NCI-H1092 treated with DMSO at 0.1 percent for 48 hours (cell line): ENCODE measurements around the gene DEXI.
"Not testable (repeated sequence)": the region's sequence is repeated elsewhere in the genome, so short reads cannot be mapped to it uniquely, and the experiment has no call there.

Source experiments
- DNase-seq: peaks from one replicate; lab custom pipeline; 2025; lab: John Stamatoyannopoulos, UW

DEXI gene

DNA sequence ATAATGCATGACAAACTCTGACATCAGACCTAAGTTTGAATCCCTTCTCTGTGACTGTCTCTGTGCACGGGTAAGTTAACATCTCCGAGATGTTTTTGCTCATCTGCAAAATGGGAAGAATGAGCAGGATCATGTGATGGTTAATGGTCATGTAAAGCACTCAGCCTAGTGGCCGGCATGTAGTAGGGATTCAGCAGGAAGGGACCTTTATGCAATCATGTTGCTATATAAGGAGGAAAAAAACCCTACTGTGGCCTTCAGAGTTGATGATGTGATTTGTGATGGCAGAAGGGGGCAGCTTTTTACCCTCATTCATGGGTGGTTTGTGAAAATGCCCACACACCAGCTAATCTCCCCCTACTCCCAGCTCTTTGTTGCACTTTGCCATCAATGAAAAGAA lies 26.2 kb upstream of the DEXI start:
- DNase-seq: no peak

DNA sequence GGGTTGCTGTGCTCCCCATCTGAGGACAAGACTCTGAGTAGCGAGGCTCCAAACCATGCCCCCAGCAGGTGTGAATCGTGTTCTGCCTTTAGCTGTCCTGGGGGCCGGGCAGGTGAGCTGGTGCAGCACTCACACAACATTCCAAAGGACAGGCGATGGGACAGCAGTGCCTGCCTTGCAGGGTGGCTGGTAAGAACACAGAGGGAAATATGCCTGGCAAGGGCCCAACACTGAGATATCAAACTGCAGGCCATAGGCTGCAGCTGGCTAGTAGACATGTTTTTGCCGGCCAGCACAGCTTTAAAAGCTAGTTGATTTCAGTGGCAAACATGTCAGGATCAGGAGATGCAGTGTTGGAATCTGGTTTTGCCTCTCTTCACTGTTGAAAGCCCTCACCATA lies 25.7 kb upstream of the DEXI start:
- no peak for DNase-seq

DNA sequence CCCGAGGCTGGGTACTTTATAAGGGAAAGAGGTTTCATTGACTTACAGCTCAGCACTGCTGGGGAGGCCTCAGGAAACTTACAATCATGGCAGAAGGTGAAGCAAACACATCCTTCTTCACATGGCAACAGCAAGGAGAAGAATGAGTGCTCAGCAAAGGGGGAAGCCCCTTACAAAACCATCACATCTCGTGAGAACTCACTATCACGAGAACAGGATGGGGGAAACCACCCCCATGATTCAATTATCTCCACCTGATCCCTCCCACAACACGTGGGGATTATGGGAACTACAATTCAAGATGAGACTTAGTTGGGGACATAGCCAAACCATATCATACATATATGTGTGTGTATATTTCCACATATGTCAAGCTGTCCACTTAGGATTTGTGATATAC lies 24.3 kb upstream of the DEXI start:
- DNase-seq: not testable (repeated sequence)

DNA sequence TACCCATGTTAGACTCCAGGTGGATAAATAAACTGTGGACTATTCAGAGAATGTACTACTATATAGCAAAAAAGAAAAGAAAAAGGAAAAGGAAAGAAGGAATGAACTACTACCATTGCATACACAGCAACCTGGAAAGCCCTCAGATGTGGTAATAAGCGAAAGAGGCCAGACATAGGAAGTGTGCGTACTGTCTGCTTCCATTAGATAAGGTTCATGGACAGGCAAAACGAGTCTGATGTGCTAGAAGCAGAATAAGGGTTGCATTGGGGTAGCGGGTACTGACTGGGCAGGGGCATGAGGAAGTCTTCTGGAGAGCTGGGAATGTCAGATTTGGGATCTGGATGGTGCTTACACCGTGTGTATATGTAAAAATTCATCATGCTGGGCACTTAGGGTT lies 23.9 kb upstream of the DEXI start:
- DNase-seq: no peak

DNA sequence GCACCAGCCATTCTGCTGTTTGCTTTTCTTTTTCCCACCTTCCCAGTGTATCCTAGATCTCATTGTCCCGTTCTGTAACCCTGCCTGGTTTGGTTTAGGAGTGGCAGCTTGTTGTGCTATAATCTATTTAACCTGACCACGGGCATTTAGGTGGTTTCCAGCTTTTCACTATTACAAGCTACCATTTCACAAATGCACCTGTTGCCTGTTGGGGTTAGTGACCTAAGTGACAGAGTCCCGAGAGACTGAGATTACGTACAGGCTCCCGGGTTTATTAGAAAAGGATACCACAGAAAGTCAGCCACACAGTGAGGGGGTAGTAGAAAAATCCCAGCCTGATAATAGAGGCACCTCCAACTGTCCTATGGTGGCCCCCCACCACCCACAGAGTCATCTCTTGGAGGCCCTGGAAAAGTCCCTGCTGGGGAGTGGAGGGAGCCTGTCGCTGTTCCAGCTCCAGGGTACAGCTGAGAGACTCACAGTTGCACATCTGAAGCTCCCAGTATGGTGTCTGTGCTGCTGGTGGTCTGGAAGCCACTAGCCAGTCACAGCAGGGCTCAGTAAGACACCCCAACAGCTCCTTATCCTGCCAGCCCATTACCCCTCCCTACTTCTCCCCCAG lies 23.3 kb upstream of the DEXI start:
- no peak for DNase-seq

DNA sequence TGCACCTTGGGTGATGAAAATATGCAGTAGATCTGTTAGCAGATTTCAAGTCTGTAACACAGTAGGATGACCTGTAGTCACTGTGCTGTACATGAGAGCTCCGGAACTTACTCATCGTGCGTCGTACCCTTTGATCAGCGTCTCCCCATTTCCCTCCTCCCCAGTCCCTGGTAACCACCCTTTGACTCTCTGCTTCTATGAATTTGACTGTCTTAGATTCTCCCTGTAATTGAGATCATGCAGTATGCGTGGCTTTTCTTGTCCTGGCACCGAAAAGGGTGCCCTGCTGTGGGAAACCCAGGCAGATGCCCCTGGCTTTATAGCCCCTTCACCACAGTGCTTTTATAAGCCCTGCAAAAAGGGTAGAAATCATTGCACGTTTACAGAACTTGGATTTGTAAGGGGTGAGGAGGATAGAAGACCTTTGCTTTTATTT lies 22.6 kb upstream of the DEXI start:
- no peak for DNase-seq

DNA sequence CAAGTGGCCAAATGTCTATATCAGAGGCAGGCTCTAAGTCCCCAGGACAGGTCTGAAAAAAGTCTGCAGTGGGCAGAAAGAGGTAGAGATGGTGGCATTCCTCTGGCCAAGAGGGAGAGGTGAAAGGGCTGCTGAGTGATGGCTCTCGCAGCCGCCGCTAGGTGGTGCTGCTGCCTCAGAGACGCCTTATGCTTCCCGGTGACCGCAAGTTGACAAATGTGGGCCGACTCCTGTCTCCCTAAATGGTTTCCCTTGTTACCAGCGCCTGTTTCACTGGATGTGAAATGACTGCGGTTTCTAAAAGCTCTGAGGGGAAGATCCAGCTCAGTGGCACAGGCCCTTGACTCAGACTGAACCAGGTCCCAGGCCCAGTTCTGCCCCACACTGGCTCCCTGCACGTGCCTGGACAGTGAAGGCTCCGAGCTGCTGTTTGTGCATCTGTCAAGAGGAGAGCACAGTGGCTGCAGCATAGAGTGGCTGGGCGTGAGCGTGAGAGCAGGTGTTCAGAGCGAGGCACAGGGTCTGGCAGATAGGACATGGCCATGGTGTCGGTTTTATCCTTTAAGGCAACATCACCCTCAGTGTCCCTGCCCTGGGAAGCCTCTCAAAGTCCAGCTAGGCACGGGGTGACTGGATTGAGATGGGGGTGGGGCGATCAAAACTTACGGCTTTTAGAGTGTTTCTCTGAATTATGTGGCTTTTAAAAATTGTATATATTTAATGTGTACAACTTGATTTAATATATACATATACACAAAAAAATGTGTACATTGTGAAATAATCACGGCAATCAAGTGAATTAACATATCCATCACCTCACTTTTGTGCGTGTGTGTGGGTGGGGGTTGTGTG lies 22.0 kb upstream of the DEXI start:
- DNase-seq: peak; percentile 89

DNA sequence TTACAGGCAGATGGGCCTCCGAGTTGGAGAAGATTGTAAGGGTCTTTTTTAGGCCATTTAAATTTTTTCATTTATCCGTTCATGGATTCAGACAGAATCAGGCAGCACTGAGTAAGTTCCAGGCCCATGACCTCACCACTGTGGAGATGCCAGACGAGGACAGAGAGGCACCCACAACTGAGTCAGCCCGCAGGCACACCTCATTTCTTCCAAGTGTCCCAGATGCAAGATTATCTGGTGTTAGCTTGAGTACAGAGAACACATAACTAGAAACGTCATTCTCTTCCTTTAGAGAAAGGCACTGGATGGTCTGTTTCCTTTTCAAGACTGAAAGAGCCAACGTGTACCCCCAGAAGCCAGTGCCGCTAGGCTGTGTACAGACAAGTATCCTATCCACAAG lies 19.0 kb upstream of the DEXI start:
- no peak for DNase-seq

DNA sequence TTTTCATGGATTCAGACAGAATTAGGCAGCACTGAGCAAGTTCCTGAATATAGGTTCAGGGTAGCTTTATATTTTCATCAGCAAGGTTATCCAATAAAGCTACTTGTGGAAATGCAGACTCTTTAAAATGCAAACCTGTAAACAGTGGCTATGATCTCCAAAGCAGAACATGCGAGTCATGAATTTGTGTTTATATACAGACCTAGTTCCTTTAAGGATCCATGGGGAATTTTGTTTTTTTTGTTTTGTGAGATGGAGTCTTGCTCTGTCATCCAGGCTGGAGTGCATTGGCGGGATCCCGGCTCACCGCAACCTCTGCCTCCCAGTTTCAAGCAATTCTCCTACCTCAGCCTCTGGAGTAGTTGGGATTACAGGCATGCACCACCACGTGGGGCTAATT lies 16.9 kb upstream of the DEXI start:
- no peak for DNase-seq

DNA sequence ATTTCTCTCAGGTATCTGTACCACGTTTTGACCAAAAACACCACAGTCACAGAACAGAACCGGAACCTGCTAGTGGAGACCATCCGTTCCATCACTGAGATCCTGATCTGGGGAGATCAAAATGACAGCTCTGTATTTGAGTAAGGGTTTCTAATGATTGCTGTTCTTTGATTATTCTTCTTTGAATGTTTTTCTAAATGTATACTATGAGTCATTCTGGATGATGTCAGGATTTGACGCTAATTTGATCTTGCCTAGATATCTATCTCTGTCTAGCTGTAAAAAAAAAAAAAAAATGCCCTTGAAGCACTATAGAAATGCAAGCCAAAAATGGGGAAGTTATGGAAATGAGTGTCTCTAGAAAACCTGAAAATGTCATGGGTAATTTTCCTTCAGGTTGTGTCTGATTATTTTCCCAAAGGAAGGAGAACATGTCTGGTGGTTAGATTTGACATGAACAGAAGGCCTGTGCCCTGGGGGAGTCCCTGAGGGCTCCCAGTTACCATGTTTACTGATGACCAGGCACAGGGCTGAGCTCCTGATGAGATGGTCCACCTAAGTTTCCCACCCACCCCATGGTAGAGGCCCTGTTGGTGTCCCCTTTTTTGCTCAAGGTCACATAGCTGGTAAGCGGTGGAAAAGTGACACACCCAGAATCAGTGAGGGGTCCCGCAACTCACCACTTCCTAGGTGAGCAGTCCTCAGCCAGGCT lies 15.7 kb upstream of the DEXI start:
- no peak for DNase-seq

DNA sequence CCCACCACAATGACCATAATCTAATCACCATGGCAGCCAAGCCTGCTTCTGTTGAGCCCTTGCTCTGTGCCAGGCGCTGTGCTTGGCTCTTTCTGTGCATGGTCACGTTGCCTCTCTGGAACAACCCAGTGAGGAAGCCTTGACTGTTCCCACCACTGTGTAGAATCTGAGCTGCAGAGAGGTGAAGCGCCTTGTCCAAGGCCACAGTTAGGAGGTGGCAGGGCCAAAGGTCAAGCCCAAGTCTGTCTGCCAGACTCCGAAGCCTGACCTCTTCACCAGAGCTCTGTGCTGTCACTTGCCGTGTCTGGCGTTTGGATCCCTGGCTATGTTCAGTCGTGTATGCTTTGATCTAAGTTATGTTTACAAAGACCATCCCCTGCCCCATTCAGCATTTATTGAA lies 12.6 kb upstream of the DEXI start:
- DNase-seq: no peak

DNA sequence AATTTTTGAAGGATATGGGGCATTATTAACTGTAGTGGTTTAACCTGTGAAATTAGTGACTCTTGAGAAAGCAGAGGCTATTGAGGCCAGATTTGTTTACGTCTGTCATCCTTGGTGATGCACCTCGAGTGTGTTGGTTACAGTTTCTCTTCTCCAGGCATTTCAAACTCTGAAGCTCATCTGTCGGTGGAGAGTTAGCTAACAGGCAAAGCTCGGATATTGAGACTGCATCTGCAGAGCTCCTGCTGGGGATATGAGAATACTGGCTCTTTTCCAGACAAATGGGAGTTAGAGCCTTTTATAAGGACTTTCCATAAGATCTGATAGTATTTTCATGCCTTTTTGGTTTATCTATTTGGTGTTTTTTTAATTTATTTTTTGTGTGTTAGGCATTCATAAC lies 8.8 kb upstream of the DEXI start:
- DNase-seq: no peak

DNA sequence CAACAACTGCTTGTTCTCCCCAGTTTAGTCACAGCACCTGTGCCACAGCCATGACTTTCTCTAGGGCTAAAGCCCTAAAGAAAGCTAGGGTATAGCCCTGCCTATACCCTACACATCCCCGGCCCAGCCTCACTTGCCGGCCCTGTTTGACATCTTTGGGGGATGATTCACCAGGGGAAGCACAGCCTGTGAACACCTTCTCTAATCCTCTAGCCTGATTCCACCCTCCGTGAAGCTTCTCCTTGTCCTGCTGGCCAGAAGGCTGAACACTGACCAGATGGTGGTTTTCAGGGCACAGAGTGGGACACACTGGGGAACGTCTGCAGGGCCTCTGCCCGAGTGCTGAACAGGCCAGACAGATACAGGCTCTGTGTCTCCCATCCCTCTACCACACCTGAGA lies 8.1 kb upstream of the DEXI start:
- no peak for DNase-seq

DNA sequence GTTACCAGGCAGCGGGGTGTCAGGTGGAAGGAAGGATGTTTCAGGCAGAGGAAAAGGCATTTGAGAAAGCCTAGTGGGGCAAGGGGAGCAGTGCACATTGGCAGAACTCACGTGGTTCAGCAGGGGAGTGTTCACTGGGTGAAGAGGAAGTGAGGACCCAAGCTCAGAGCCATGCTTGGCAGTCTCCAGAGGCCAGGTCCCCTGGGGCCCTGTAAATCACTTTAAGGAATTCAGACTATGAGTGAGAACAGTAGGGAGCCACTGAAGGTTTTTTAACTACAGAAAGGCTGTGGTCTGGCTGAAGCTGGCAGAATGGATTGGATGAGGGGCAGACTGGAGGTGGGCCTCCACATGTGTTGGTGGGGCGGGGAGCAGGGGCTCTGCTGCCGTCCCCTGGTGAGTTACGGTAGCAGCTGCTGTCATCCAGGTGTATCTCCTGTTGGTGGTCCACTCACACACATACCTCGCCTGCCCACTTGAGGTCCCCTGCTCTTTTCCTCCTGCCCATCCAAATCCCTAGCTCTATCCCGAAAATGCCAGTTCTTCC lies 7.2 kb upstream of the DEXI start:
- no peak for DNase-seq

DNA sequence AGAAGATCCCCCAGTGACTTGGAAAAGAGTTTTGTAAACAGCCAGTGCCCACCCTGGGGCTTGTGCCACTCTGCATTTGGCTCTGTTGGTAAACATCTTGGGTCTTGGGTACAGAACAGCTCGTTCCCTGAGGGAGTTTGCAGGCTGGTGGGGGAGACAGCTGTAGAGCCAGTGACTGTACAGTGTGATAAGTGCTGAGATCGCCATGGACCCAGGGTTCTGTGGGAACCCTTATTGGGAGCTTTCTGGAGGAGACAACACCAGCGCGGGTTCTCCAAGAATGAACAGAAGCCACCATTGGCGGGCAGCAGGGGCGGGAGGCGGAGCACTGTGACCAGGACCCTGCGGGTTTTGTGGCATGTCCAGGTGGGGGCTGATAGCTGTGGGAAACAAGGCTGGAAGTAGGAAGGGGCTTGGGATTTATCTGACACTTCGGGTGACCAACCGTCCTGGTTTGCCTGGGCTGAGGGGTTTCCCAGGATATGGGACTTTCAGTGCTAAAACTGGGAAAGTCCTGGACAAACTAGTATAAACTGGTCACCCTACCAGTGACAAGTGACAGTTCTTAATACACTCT lies 5.0 kb upstream of the DEXI start:
- no peak for DNase-seq

DNA sequence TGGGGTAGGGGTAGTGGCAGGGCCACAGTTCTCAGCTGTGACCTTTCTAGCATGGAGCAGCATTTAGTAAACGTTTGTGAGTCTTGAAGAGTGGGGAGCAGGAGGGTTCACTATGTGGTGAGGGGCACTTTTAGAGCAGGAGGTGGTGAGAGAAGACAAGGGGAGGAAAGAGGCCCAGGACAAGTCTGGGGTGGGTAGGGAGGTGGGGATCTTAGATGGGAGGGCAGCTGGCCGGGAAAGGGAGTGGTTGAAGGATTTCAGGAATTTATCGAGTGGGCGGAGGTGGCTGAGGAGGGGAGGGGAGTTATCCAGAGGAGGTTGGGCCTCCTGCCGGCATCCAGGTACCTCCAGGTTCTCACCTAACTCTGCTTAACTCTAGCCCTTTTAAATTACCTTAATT lies 4.0 kb upstream of the DEXI start:
- DNase-seq: no peak

DNA sequence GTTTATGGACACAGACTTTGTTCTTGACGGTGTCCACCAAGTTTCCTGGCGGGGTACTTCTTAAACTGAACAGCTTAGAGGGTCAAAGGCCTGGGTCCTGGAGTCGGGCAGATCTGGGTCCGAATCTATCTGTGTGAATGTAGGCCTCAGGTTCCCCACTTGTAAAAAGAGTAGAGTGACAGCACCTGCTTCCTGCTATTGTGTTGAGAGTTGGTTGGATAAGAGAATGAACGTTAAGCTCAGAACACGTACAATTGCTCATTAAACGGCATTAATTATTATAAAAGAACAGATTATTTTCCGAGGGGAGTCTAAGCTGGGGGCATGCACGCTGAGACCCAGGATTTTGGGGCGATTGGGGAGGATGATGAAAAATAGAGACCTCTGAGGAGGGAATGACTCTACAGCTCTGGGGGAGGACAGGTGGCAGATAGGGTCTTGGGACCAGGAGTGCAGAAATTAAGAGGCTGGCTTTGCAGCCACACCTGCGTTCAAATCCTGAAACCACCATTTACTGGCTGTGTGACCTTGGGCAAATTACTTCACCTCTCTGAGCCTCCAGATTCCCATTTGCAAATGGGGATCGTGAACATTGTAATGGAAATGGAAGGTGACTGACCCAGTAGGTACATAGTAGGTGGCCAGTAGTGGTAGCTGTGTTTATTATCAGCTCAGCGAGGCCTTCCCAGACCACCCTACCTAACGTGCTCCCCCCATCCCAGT lies 3.0 kb upstream of the DEXI start:
- DNase-seq: no peak

DNA sequence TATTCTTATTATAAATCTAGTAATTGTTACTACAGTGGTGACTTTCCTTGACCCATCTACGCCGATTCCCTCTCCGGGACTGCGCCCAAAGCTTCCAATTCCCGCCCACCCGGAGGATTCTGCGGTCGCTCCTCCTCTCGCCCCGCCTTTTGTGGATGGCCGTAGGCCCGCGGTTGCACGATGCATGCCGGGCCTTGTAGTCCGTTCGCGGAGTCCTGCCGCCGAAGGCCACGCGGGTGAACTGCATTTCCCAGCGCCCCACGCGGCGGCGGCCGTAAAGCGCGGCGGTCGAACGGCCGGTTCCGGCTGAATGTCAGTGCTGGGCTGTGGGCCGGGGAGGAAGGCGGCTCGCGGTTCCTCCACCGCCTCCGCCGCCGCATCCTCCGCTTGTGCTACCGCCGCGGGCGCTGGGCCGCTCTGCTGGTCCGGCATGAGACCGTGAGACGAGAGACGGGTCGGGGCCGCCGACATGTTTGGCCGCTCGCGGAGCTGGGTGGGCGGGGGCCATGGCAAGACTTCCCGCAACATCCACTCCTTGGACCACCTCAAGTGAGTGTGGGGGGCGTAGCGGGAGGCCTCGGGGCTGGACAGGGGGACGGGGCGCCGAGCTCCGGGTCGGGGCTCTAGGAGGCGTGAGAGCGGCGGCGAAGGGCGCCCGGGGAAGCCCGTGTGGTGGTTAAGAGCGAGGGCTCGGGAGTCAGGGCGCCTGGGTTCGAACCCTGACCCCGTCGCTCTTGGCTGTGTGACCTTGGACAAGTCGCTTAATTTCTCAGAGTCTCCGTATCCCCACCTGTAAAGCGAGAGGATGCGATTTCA lies 2.2 kb upstream of the DEXI start, which contains the start of gene CLEC16A:
TSS of gene CLEC16A (plus strand) at position 316 of the 816 bp plus-strand sequence. CDS start at position 470, 154 bp downstream.
- DNase-seq: peak; percentile 92

DNA sequence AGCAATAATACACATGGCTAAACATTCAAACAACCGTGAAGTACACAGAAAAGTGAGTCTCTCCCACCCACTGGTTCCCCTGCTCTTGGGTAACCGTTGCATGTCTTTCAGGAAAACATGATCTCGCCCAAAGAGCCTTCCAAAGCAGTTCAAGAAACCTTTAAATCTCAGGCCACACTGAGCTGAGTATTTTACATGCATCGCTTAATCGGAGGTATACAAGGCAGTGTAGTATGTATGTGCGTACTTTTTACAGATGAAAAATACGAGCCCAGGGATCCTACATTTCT lies 741 bp upstream of the DEXI start:
- no peak for DNase-seq

DNA sequence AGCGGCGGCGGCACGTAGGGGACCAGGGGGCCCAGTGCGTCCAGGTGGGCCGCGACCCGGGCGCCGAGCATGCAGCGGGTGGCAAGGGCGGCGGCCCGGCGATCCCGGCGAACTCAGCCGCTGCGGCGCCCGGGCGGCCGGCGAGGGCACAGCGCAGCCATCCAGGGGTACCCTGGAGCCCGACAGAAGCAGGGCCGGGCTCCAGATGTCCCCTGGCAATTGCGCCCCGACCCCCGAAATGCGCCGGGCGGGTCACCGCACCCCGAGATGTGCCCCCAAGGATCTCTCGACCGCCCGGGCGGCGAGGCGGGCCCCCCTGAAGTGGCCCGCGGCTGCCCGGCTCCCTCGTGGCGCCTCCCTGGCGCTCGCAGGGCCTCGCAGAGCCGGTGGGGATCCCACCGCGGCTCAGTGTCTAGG lies 325 bp downstream of the DEXI start:
- DNase-seq: not testable (repeated sequence)
